ENCODE results near the gene FAM78B.

Gene FAM78B

GRCh38 chr1:166190400-166190799, 23.6 kb upstream of the FAM78B start:
- no peak for TF ChIP-seq CTCF (conservative IDR thresholded peaks at IDR 0.05; ENCODE audit: low read length)
- no peak for DNase-seq (ENCODE audit: low read depth)
- H3K4me3 ChIP-seq (ENCODE audit: low read length): no peak overlapping the region

DNA sequence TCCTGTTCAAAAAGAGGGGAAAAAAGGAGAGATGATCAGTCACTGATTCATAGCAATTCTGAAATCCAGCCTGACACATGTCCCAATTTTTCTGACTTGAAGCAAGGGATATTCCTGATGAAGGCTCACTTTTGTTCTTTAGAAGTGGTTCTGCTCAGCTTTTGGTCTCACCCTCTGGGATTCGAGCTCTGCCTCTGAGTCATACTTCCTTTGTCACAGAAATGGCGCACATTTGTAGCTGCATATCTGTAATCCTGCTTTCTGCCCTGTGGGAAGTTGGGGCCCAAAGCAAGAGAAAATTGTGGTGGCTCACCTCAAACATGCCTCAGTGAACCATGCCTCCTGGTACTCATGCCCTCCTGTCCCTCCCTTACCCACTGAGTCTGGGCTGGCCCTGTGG, 22.3 kb upstream of the FAM78B start:
- TF ChIP-seq CTCF (conservative IDR thresholded peaks at IDR 0.05; ENCODE audit: low read length): no peak
- DNase-seq (ENCODE audit: low read depth): no peak
- H3K4me3 ChIP-seq (ENCODE audit: low read length): no peak overlapping the region

DNA sequence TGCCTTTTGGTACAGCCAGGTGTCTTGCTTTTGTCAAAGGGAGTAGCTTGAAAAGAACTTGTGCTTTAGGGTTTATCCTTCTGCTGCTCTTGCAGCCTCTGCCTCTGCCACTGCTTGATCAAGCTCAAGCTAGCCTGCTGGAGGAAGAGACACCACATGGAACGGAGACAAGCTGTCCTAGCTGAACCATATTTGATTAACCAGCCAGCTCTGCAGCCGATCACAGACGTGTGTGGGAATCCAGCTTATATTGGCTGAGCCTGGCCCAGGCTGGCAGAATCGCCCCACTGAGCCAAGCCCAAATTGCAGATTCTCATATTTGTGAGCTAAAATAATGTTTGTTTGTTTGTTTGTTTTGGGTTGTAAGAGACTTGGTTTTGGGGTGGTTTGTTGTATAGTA, 18.7 kb upstream of the FAM78B start:
- TF ChIP-seq CTCF (conservative IDR thresholded peaks at IDR 0.05; ENCODE audit: low read length): no peak
- no peak overlapping the region for H3K4me3 ChIP-seq (ENCODE audit: low read length)
- no peak for DNase-seq (ENCODE audit: low read depth)

GRCh38 chr1:166184897-166185296, 18.1 kb upstream of the FAM78B start:
- TF ChIP-seq CTCF (conservative IDR thresholded peaks at IDR 0.05; ENCODE audit: low read length): no peak
- H3K4me3 ChIP-seq (ENCODE audit: low read length): no peak overlapping the region
- DNase-seq (ENCODE audit: low read depth): peak; percentile 55

GRCh38 chr1:166184012-166184411, 17.2 kb upstream of the FAM78B start:
- DNase-seq (ENCODE audit: low read depth): no peak
- no peak for TF ChIP-seq CTCF (conservative IDR thresholded peaks at IDR 0.05; ENCODE audit: low read length)

GRCh38 chr1:166182281-166182680, 15.5 kb upstream of the FAM78B start:
- no peak for TF ChIP-seq CTCF (conservative IDR thresholded peaks at IDR 0.05; ENCODE audit: low read length)
- DNase-seq (ENCODE audit: low read depth): no peak
- no peak overlapping the region for H3K4me3 ChIP-seq (ENCODE audit: low read length)

More at GRCh38 chr1:166184012-166184411, 17.2 kb upstream of the FAM78B start:
- no peak overlapping the region for H3K4me3 ChIP-seq (ENCODE audit: low read length)

GRCh38 chr1:166176416-166176815, 9.6 kb upstream of the FAM78B start:
- H3K4me3 ChIP-seq (ENCODE audit: low read length): no peak overlapping the region
- TF ChIP-seq CTCF (conservative IDR thresholded peaks at IDR 0.05; ENCODE audit: low read length): no peak
- DNase-seq (ENCODE audit: low read depth): no peak
